ENCODE measurements around the gene MKNK1.
A peak's percentile ranks its signal among the peaks of the same experiment; 100 is the strongest.

Gene MKNK1

DNA sequence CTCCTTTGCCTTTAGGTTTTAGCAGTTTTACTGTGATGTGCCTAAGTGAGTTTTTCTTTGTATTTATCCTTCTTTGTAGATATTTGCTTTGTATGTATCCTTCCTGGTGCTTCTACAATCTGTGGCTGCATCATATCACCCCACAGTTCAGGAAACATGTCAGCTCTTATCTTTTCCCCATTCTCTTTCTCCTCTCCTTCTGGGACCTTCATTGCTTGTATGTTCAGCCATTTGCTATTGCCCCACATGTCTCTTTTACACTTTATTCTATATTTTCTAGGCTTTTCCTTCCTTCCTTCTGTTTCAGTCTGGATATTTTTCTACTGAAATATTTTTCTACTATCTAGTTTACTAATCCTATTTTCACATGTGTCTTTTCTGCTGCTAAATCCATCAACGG, 67.5 kb downstream of the MKNK1 start:
- DNase-seq = no peak

DNA sequence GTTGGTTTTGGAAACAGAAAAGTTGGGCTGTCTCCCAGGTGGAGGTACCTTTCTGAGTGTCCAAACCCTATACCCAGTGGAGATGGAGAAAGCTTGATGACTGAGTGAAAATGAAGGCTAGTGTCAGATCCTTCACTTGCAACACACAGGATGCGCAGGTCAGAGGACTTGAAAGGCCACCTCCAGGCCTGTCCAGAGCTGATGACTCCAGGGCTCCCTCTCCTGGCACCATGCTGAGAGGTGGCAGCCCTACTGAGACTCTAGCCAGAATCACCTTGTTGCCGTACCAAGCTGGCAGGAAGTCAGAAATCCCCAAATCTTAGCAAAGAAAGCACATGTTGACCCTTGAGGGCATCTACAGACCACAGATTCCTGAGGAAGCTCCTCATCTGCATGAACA, 69.0 kb downstream of the MKNK1 start:
- no peak for DNase-seq

DNA sequence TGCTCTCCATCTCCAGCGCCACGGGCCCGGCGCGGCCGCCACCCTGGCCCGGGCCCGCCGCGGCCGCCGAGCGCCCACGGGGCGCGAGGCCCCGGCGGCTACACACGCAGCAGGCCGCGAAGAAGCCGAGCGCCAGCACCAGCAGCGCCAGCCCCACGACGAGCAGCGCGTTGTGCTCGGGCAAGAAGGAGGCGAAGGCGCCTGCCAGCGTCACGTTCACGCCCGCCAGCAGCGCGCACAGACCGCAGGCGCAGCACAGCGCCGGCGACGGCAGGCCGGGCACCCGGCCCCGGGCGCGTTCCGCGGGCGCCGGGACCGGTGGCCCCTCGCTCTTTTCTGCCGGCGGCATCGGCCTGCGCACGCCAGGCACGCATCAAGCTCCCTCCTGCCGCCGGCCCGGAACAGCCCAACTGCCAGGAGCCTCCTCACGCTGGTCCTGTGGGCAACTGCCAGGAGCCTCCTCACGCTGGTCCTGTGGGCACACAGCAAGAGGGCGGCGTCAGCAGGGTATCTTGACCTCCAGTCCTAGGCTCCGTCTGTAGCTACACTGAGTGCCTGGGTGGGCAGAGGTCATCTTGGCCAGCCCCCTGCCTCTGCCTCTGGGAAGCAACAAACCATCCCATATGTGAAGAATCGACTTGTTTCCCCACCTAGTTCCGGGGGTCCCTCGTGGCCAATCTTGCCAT, 70.7 kb downstream of the MKNK1 start:
- peak in 2 of 4 experiments; percentile 16 to 23 for DNase-seq

DNA sequence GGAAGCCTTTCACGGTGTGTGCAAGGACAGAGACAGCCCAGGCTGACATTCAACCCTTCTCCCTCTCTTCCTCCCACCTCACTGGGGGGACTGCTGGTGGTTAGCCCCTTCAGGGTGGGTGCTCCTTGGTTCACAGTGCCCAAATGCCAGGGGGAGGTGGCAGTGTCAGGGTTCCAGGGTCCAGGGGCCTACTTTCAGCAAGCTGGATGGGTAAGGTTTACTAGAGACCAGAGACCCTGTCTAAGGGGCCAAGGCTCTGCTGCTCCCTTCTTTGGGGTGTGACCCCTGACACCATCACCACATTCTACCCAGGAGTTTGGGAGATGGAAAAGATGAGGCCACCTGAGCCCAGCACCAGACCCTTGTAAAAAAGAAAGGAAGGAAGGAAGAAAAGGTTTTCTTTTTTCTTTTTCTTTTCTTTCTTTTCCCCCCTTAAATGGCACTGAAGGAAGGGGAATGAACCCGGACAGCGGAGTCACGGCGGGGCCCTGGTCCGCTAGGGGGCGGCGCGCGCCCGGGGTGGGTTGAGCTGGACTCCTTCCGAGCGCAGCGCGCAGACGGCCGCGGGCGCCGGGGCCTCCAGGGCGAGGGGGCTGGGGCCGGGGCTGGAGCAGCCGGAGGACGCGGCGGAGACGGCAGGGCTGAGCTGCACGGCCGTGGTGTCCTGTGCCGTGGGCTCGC, 71.4 kb downstream of the MKNK1 start:
- peak; percentile 42 to 56 (median 52) for DNase-seq

DNA sequence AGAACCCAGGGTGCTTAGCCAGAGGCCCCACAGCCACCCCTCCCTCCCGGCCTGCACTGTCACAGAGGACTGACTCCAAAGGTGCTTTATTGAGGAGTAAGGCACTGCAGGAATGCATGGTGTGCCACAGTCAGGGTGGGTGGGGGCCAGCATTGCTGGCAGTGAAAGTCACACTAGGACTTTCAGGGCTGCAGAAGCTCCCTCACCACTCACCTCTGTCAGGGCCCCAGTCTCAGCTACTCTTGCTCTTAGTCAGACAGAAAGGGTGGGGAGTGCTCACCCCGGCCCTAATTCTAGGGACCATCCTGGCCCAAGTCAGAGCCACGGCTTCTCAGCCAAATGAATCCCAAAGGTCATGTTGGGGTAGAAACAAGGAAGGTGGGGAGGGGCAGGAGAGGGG, 72.0 kb downstream of the MKNK1 start:
- DNase-seq = no peak

DNA sequence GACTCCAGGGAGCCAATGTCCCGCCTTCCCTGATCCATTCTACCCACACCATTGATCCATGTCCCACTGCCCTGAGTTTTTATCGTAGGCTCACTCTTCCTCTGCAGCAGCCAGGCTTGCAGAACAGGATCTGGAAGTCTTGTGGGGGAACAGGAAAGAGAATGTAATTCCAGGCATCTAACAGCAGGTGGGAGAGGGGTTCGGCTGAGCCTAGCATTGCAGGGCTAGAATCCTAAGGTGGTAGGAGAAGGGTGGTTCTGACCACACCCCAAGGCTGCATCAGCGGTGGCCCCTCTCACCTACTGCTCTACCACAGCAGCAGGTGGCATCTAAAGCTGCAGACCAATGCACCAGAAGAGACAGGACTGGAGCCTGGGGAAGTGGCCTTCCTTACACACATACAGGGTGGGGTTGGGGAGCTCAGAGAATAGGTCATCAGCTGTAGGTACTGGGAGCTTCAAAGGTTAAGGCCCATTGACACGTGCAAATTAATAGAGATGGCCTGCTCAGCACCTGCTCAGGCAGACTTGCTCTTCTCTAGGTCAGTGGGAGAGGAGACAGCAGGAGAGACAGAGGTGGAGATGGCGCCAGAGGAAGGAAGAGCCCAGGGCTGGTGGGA, 73.2 kb downstream of the MKNK1 start:
- no peak for DNase-seq

DNA sequence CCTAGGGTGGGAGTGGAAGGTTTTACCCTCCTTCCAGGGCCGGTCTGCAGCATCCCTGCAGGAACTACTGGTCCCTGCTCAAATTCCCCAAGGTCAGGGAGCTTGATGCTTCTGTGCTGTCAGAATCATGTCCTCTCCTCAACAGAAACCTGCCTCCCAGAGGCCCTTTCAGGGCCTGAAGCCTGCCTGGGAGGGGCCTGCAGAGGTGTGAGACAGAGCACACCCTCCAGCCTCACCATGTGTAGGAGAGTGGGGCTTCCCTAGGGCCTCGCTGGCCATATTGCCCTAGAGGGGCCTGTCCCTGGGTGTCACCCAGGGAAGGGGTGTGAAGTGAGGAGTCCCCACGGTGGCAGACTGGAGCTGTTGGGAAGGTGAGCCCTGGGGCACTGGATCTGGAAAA, 73.8 kb downstream of the MKNK1 start:
- no peak for DNase-seq

DNA sequence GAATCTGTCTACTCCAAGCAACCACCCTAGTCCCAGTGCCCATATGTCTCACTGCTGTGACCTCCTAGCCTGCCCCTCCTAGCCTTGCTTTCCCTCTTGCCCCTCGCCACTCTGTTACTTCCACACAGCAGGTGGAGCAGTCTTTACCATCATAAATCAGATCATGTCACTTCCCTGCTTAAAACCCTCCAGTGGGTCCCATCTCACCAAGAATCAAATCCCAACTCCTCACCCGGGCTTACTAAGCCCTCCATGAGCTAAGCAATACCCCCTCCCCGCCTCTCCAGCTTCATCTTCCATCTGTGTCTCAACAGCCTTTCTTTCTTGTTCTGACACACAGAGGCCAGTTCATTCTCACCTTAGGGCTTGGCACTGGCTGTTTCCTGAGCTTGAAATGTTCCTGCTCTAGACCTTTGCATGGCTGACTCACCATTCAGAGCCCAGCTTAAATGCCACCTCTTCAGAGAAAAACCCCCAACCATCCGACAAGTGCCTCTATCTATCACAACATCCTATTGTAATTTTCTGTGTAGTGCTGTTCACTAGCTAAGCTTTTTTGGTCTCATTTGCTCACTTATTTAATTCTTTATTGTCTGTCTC, 74.9 kb downstream of the MKNK1 start:
- no peak for DNase-seq

DNA sequence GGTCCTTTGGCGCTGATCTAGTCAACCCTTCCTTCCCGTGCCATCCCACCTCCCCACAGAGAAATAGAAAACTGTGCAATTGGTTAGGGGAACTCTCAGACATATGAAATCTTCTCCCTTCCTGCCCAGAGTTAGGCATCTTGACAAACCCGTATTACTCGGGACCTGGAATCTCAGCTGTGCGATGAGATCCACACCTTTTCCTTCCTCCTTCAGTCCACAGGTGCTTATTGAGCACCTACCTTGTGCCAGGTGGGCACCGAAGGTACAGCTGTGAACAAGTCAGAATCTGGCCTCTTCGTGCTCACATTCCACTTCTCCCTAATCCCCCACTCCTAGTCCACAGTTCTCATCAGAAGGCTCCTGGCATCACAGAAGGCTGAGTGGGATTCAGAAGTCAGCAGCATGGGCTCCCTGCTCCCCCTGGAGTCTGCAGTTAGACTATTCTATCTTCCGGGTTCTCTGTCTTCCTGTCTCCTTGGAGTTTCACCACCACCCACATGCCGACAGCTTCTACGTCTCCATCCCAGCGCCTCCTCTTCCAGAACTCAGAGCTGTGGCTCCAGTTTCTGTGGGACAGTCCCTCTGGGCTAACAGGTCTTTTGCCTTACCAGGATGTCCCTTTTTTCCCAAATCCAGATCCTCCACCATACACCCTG, 75.6 kb downstream of the MKNK1 start:
- no peak for DNase-seq

DNA sequence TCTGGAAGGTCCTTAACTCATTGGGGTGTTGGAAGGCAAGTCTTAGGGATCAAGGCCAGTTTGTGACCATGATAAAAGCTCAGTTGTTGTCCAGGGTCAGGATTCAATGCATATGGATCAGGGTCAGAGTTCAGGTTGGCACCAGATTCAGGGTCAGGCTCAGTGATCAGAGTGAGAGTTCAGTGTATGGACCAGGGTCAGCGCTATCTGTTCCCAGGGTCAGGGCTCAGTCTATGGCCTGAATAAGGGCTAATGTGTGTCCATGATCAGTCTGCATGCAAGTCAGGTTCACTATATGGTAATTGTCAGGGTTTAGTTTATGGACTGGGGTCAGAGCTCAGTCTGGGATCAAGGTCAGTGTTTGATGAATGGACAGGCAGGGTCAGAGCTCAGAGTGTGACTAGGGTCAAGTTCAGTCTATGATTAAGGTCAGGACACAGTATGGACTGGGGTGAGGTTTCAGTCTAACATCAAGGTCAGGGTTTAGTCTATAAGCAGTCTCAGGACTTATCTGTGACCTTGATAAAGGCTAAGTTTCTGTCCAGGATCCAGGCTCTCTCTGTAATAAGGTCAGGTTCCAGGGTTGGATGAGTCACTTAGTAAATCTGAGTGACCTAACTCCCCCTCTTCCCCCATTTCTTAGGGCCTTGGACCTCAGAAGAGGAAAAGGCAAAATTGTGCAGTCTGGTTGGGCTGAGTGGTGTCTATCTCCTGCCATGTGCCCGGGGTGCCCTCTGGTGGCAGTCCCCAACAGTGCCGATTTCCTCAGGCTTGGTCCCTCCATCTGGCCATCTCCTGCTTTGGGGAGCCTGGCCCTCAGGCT, 76.4 kb downstream of the MKNK1 start:
- DNase-seq = peak; percentile 39 to 63 (median 55)

DNA sequence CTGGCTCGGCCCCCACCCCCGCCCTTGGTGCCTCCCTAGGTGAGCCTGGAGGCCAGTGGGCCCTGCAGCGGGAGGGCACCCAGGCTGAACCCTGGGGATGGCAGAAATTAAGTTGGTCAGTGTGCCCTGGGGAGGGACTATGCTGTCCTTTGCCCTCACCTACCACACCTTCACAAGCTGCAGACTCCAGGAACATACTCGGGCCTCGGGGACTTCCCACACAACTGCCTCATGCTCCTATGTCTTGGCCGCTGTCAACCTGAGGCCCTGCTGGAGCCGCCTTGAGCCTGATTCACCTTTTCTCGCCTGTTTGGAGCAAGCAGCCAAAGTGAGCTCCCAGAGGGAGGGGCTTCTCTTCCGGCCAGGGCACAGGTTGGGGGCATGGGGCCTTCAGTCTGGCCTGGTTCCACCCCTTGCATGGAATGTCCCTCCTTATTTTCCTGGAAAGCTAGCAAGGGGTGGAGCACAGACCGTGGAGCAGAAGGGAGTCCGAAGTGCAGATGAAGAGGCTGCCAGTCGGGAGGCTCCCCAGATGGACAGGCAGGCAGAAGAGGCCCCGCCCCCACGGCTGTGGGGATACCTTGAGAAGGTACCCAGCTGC, 77.3 kb downstream of the MKNK1 start:
- DNase-seq = no peak

DNA sequence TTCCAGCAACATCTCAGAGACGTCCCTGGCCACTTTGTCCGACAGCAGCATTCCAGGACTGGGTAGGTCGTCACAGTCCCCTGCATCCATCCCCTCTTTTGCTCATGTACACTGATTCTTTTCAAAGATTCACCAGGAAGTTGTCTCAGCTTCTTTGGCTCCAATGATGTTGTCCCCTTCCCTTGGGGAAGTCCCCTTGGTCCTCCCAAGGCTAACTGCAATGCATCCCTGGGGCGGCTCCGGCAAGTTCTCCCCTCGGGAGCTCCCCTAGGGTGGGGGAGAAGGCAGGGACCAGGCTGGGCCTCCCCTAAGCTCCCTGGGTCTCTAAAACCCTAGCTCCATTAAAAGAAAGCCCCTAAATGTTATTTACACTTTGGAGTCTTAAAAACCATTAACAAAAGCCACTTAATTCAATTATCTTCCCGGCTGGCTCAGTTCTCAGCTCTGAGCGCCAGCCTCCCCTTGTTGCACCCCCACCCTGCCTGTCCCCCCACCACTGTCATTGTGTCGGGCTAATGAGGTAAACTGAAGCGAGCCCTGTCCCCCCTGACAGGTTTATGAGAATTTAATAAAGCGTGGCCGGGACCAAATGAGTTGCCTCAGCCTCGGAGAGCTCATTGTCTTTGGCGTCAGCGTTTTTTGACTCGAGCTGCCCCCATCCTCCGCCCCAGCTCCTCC, 77.9 kb downstream of the MKNK1 start:
- no peak for DNase-seq

DNA sequence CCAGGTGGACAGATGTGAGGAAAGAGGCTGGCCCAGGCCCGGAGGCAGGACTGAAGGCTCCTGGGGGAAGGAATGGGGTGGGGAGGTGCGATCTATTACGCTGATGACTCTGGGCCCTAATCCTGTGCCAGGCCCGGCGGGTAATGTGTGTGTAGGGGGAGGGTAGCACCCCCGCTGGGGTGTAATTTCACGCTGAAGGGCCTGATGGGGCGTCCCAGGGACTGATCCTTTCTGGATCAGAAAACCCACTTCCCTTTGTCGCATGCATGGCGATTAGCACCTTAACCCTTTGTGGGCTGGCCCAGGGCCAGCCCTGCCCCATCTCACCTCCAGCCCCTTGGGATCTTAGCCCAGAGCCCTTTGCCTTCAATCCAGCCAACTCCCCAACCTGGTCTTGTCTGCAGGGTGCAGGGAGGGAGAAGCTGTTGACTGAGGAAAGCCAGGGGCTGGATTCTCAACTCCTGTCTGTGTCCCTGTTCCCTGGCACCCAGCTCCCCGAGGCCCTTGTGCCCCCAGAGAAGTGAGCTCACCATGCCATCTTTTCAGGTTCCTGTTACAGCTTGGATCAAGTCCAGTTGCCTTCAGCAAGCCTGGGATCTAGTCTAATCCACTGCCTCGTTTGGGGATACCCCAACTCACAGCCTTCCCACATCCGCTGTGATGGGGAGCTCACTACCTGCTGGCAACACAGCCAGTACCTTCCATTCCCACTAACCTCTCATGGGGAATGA, 78.7 kb downstream of the MKNK1 start:
- DNase-seq = no peak

DNA sequence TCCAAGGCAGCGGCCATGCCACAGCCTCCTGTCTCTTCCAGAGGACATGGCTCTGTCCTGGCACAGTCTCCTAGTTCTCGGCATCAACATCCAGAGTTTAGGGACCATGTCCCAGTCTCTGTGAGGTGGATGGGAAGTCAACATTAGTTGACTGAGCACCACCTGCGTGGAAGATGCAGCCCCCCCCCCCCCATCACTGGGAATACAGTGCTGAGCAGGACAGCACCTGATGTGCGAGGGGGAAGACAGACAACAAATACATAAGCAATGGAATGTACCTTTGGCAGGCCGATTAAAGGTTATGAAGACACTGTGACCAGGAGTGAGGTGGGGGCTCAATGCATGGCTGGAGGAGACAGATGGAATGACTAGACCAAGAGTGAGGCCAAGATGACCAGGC, 79.2 kb downstream of the MKNK1 start:
- DNase-seq = no peak

DNA sequence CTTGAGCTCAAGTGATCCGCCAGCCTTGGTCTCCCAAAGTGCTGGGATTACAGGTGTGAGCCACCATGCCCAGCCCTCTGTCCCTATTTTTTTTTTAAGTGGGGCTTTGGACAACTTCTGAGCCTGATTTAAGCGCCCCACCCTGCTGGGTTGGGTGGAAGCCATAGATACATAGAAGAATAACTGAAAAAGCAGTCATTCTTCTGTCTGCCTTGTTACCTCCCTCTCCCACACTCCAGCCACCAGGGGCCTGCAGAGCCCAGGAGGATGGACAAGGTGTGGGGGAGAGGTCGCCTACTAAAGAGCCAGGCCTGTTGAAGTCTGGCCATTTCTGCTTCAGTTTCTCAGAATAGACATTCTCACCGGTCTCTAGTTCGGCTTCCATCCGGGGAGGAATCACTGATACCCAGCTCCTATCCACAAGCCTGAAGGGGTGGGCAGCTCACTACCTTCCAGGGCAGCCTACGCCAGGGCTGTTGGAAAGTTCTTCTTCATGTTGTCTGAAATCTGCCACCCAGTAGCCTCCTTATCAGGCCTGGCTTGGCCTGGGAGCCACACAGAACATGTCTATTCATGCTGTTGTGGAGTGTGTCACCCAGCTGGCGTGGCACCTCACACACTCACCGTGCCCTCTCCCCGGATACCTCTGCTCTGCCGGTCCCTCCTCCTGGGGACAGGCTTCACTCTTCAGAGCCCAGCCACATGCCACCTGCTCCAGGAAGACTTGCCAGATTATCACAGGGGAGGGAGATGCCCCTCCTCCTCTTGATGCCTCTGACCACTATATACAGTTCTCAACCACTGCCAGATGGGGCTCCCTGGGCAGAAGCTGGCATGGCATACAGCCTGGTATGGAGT, 80.3 kb downstream of the MKNK1 start:
- no peak for DNase-seq

DNA sequence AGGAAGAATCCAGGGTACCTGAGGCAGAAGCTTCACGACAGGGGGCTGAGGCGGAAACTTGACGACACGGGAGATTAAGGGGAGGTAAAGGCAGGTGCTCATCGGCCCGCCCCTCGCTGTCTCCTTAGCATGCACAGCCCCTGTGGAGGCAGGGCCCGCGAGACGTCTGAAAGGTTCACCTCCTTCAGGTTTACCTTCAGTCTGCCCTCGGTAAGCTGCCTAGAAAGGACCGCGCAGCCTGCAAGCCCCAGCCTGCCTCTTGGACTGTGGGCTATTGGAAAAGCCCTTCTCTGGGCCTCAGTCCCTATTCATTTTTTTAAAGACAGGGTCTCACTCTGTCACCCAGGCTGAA, 81.1 kb downstream of the MKNK1 start:
- DNase-seq = no peak

DNA sequence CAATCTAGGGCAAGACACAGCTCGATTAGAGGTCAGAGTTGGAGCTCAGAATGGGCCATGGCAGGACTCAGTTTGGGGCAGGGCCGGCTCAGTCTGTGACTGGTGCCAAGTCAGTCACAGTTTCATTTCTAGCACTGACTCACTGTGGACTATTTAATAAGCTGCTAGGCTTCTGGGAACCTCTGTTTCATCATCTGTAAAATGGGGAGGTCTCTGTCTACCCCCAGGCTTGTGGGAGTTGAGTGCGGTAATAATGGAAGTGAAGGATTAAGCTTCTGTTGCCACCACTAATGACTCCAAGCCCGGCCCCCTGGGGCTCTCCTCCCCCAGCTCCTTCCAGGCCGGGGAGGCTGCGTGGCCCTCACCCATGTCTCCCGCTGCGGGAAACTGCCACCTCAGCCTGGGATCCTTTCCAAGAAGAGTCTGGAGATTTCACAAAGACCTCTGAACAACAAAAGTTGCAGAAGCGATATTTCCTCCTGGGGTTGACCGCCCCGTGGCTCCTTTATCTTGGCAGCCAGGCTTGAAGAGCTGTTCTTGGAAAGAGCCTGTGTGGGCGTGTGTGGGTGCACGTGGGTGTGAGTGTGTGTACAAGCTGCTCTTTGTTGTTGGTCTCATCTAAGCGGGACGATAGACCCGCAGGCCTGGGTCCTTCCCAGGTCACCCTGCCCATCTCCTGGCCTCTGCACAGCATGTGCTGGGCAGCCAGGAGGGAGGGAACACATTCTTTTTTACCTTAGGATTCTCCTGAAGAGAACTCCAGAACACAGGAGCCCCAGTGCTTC, 81.7 kb downstream of the MKNK1 start:
- DNase-seq = no peak

DNA sequence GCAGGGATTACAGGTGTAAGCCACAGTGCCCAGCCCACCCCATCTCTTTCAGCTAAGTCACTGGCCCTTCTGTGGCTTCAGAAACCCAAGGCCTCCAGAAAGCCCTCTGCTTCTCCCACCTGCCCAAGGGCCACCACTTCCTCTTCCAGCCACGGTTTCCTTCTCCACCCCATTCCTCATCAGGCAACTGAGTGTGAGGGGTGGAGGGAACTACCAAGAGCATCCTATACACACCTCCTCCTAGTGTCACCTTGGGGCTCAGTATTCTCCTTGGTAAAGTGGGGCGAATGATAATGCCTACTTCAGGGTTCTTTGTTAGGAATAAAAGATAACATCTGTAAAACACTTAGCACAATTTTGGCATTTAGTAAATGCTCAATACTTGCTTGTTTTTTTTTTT, 82.7 kb downstream of the MKNK1 start:
- no peak for DNase-seq

All from activated CD4-positive, CD25-positive, alpha-beta regulatory T cell (primary cell).